SU-DHL-6 (cell line): ENCODE data around the gene UTS2B.
"Not testable (repeated sequence)": the region's sequence is repeated elsewhere in the genome, so short reads cannot be mapped to it uniquely, and the experiment has no call there.

ENCODE experiments used
- H2AFZ ChIP-seq: fragments of 200-600 bp; sonication (generic); 2 replicates; pipeline ENCODE4 v1.6.1; 2014; ENCODE audit warnings: low read depth, mild to moderate bottlenecking, moderate library complexity, mixed read lengths, antibody characterized with exemption, low read length; ENCODE audit not compliant: severe bottlenecking
- H3F3A ChIP-seq: fragments of 200-600 bp; shearing (Covaris generic); 2 replicates; pipeline ENCODE4 v1.6.0; 2016; ENCODE audit warnings: antibody characterized with exemption, mild to moderate bottlenecking; ENCODE audit not compliant: insufficient read depth
- H3K27ac ChIP-seq: fragments of 200-600 bp; sonication (generic); 2 replicates; pipeline ENCODE4 v1.5.1; 2016; ENCODE audit warnings: low read depth, mild to moderate bottlenecking, low read length, moderate library complexity, mixed read lengths
- H3K27me3 ChIP-seq: fragments of 200-600 bp; sonication (generic), shearing (Covaris generic); 2 replicates; pipeline ENCODE4 v1.6.0; 2014; ENCODE audit warnings: mild to moderate bottlenecking, low read length
- H3K36me3 ChIP-seq: fragments of 200-600 bp; sonication (generic); 2 replicates; pipeline ENCODE4 v1.6.1; 2014; ENCODE audit warnings: mild to moderate bottlenecking, low read length, mixed read lengths
- H3K4me2 ChIP-seq: fragments of 300-600, 200-600 bp; shearing (Covaris generic), sonication (generic); 2 replicates; pipeline ENCODE4 v1.6.0; 2014; ENCODE audit warnings: low read length, low read depth, mild to moderate bottlenecking; ENCODE audit not compliant: poor library complexity, severe bottlenecking
- H3K4me3 ChIP-seq: fragments of 200-600 bp; sonication (generic); 2 replicates; pipeline ENCODE4 v1.5.1; 2014; ENCODE audit warnings: antibody characterized with exemption, low read length, mild to moderate bottlenecking, mixed read lengths; ENCODE audit not compliant: insufficient read depth, poor library complexity, severe bottlenecking
- H3K79me2 ChIP-seq: fragments of 200-600 bp; sonication (generic); 2 replicates; pipeline ENCODE4 v1.6.1; 2014; ENCODE audit warnings: mild to moderate bottlenecking, low read length, moderate library complexity; ENCODE audit not compliant: insufficient read depth
- H3K9ac ChIP-seq: fragments of 200-600 bp; sonication (generic); 2 replicates; pipeline ENCODE4 v1.7.0; 2014; ENCODE audit warnings: mild to moderate bottlenecking, low read length
- H3K9me2 ChIP-seq: fragments of 200-600 bp; sonication (generic); replicated peaks from 2 replicates; pipeline ENCODE4 v1.6.1; 2014; ENCODE audit warnings: low read length; ENCODE audit not compliant: insufficient read depth
- H3K9me3 ChIP-seq: fragments of 200-600 bp; sonication (generic); 2 replicates; pipeline ENCODE4 v1.6.1; 2014; ENCODE audit warnings: low read length, mixed read lengths; ENCODE audit not compliant: insufficient read depth
- H4K20me1 ChIP-seq: fragments of 200-600 bp; sonication (generic); 2 replicates; pipeline ENCODE4 v1.6.1; 2014; ENCODE audit warnings: low read depth, mild to moderate bottlenecking, antibody characterized with exemption, low read length, moderate library complexity, mixed read lengths
- EZH2phosphoT487 ChIP-seq: fragments of 200-600 bp; sonication (generic), shearing (Covaris generic); conservative IDR thresholded peaks from 2 replicates; pipeline ENCODE4 v1.6.1; 2018; ENCODE audit warnings: mild to moderate bottlenecking, antibody characterized with exemption, low read length, moderate library complexity, mixed read lengths
- TF ChIP-seq, protein P1 (sequence below): fragments of 200-600 bp; sonication (generic); IDR thresholded peaks from one replicate; pipeline ENCODE4 v1.5.1; 2017; ENCODE audit warnings: antibody characterized with exemption, mild to moderate bottlenecking, low read length, moderate library complexity; ENCODE audit not compliant: insufficient read depth, poor library complexity, severe bottlenecking

The UTS2B gene

GRCh38 chr3:191275751-191276150 is 54.6 kb downstream of the UTS2B start:
- Histone ChIP-seq H3K9me3 (no peaks in the 10 kb centered on the region), H3K4me3 (no peak overlapping the region), H3K36me3 (no peaks in the 10 kb centered on the region), H3K27ac (no peak overlapping the region), H4K20me1 (no peaks in the 10 kb centered on the region), H3K27me3 (no peaks in the 10 kb centered on the region), H3K79me2 (no peaks in the 10 kb centered on the region), H3K9ac (no peak overlapping the region), H3F3A (no peaks in the 10 kb centered on the region), H2AFZ (no peak overlapping the region), H3K9me2 (no peaks in the 10 kb centered on the region), H3K4me2 (no peak overlapping the region)
- TF ChIP-seq, protein P1, sequence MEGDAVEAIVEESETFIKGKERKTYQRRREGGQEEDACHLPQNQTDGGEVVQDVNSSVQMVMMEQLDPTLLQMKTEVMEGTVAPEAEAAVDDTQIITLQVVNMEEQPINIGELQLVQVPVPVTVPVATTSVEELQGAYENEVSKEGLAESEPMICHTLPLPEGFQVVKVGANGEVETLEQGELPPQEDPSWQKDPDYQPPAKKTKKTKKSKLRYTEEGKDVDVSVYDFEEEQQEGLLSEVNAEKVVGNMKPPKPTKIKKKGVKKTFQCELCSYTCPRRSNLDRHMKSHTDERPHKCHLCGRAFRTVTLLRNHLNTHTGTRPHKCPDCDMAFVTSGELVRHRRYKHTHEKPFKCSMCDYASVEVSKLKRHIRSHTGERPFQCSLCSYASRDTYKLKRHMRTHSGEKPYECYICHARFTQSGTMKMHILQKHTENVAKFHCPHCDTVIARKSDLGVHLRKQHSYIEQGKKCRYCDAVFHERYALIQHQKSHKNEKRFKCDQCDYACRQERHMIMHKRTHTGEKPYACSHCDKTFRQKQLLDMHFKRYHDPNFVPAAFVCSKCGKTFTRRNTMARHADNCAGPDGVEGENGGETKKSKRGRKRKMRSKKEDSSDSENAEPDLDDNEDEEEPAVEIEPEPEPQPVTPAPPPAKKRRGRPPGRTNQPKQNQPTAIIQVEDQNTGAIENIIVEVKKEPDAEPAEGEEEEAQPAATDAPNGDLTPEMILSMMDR = no peak
- TF ChIP-seq EZH2phosphoT487 = no peak

GRCh38 chr3:191275244-191275643 is 55.1 kb downstream of the UTS2B start:
- not testable (repeated sequence) for H3K27me3 ChIP-seq, H3K4me3 ChIP-seq, H3K9me3 ChIP-seq, H3K36me3 ChIP-seq, H3K9me2 ChIP-seq, H2AFZ ChIP-seq, H4K20me1 ChIP-seq, H3F3A ChIP-seq, H3K79me2 ChIP-seq, H3K27ac ChIP-seq, H3K9ac ChIP-seq, H3K4me2 ChIP-seq

DNA sequence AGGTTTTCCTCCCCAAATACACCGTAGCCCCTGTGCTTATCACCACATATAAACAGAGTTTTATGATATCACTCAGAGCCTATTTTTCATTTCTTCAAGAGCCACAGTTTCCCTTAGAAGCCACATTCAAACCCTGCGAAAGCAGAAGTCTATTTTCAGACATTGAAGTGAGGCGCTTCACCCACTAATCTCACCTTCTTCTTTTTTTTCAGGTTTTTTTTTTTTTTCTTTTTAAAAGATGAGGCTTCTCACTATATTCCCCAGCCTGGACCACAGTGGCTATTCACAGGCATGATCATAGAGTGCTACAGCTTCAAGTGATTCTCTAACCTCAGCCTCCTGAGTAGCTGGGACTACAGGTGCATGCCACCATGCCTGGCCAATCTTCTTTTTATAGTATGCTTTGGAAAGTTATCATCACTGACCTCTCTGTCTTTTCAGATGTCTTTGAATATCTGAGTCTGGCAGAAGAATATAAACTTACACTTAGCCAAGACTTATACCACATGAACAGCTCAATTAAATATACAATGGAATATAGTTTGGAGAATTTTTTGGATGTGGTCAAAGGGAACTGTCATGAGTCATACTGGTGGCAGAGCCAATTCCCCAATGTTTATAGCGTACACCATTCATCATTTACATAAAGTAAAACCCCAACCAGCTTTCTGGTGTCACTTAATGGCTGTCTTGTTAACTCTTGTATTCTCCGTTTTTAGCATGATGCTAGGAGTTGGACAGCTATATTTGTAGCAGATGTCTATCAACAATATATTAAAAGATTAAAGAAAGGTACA is 60.8 kb downstream of the UTS2B start:
- Histone ChIP-seq H3K4me3 (no peak overlapping the region), H3F3A (no peaks in the 10 kb centered on the region), H3K79me2 (no peaks in the 10 kb centered on the region), H3K9ac (no peak overlapping the region), H3K9me3 (no peaks in the 10 kb centered on the region), H3K27me3 (no peaks in the 10 kb centered on the region), H3K27ac (no peak overlapping the region), H4K20me1 (no peaks in the 10 kb centered on the region), H3K9me2 (no peaks in the 10 kb centered on the region), H3K4me2 (no peak overlapping the region), H2AFZ (no peak overlapping the region), H3K36me3 (no peaks in the 10 kb centered on the region)
- TF ChIP-seq EZH2phosphoT487 = no peak
- TF ChIP-seq, protein P1 = no peak

DNA sequence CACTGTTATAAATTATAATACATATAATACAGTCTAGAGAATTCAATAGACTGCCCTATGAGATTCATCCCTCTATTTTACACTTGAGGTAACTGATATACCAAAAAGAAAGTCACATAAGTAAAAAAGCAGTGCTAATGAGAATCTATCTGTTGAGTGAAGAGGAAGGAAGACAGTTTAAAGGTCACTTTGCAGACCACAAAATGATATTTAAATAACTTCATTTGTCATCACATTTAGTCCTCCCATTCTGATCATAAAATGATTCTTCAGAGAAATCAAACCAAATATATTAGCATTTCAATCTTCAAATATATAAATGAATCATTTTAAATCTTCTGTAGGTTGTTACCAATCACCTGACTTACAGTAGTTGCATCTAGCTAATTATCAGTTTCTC is 61.6 kb downstream of the UTS2B start:
- H3K9ac ChIP-seq = no peak overlapping the region
- TF ChIP-seq, protein P1 = no peak
- TF ChIP-seq EZH2phosphoT487 = no peak
- H3K9me3 ChIP-seq = no peaks in the 10 kb centered on the region
- no peaks in the 10 kb centered on the region for H3F3A ChIP-seq
- no peaks in the 10 kb centered on the region for H3K27me3 ChIP-seq
- no peaks in the 10 kb centered on the region for H3K79me2 ChIP-seq
- no peak overlapping the region for H3K4me2 ChIP-seq
- H2AFZ ChIP-seq = no peak overlapping the region
- no peaks in the 10 kb centered on the region for H3K36me3 ChIP-seq
- H3K4me3 ChIP-seq = no peak overlapping the region
- no peaks in the 10 kb centered on the region for H3K9me2 ChIP-seq
- no peaks in the 10 kb centered on the region for H4K20me1 ChIP-seq
- H3K27ac ChIP-seq = no peak overlapping the region
